WTC11 (cell line): ENCODE measurements around the gene PLIN3. TPM values are rescaled to one million over a fixed set of nuclear protein-coding genes. Genes with fewer than 3 reads are reported as not detected.

Experiments used
- ATAC-seq: fragments of 200-7000 bp; cut with Tn5 transposase; 2 replicates; pipeline ENCODE4 v1.10.0; 2021; ENCODE audit warnings: mild to moderate bottlenecking, moderate library complexity
- CTCF ChIA-PET: fragments of 300-600 bp; sonication (Branson Sonifier 250); formaldehyde crosslinking; loops from one replicate; lab custom pipeline; 2021; ENCODE audit warnings: antibody characterized with exemption; lab: Charles Lee
- POLR2A ChIA-PET: fragments of 350-600 bp; sonication (Branson Sonifier 250); formaldehyde crosslinking; loops from one replicate; lab custom pipeline; 2021; ENCODE audit warnings: antibody characterized with exemption; lab: Charles Lee
- DNase-seq: peaks from one replicate; pipeline ENCODE4 v3.0.0; 2021; ENCODE audit warnings: low spot score
- H3K27ac Mint-ChIP-seq: 2 replicates; pipeline ENCODE4 v1.8.0; 2021; ENCODE audit warnings: mixed read lengths
- H3K27me3 Mint-ChIP-seq: 2 replicates; pipeline ENCODE4 v1.8.0; 2021; ENCODE audit warnings: low read depth, mild to moderate bottlenecking, moderate library complexity, mixed read lengths
- H3K36me3 Mint-ChIP-seq: 2 replicates; pipeline ENCODE4 v1.8.0; 2021; ENCODE audit warnings: mixed read lengths
- H3K4me1 Mint-ChIP-seq: 2 replicates; pipeline ENCODE4 v1.8.0; 2022; ENCODE audit warnings: mixed read lengths
- H3K4me3 Mint-ChIP-seq: 2 replicates; pipeline ENCODE4 v1.8.0; 2021; ENCODE audit warnings: mild to moderate bottlenecking, moderate library complexity, mixed read lengths
- H3K9me3 Mint-ChIP-seq: 2 replicates; pipeline ENCODE4 v1.8.0; 2021; ENCODE audit warnings: mixed read lengths
- ATF1 ChIP-seq: sonication (generic); formaldehyde crosslinking; IDR thresholded peaks from 2 replicates; pipeline ENCODE4 v1.8.1; 2023; ENCODE audit warnings: mild to moderate bottlenecking, moderate library complexity, missing genetic modification reagents
- CREB1 ChIP-seq: sonication (generic); formaldehyde crosslinking; IDR thresholded peaks from 2 replicates; pipeline ENCODE4 v1.8.0; 2023; ENCODE audit warnings: mild to moderate bottlenecking, missing genetic modification reagents
- CREM ChIP-seq: sonication (generic); formaldehyde crosslinking; IDR thresholded peaks from 2 replicates; pipeline ENCODE4 v1.8.1; 2022; ENCODE audit warnings: mild to moderate bottlenecking, missing genetic modification reagents, moderate library complexity
- FOXP1 ChIP-seq: sonication (generic); formaldehyde crosslinking; IDR thresholded peaks from 2 replicates; pipeline ENCODE4 v1.8.0; 2022; ENCODE audit warnings: missing genetic modification reagents, mild to moderate bottlenecking, moderate library complexity, borderline replicate concordance
- NFATC4 ChIP-seq: fragments of 250-450 bp; sonication (Bioruptor Pico); IDR thresholded peaks from 2 replicates; pipeline ENCODE4 v1.9.0; 2021; ENCODE audit warnings: mild to moderate bottlenecking
- SMAD4 ChIP-seq: sonication (generic); formaldehyde crosslinking; IDR thresholded peaks from 2 replicates; pipeline ENCODE4 v1.8.0; 2022; ENCODE audit warnings: mild to moderate bottlenecking, missing genetic modification reagents
- TEAD1 ChIP-seq: sonication (generic); formaldehyde crosslinking; IDR thresholded peaks from 2 replicates; pipeline ENCODE4 v1.8.0; 2022; ENCODE audit warnings: mild to moderate bottlenecking, missing genetic modification reagents
- TP53 ChIP-seq: sonication (generic); formaldehyde crosslinking; IDR thresholded peaks from 2 replicates; pipeline ENCODE4 v1.8.1; 2023; ENCODE audit warnings: mild to moderate bottlenecking, missing genetic modification reagents
- ZNF121 ChIP-seq: sonication (generic); formaldehyde crosslinking; IDR thresholded peaks from 2 replicates; pipeline ENCODE4 v1.8.0; 2023; ENCODE audit warnings: missing genetic modification reagents
- total RNA-seq: library from RNA; stranded (reverse); gene quantifications from 3 replicates; pipeline ENCODE4 v1.2.3, GENCODE V29; 2021
- TF ChIP-seq, protein P1 (sequence below): fragments of 250-450 bp; sonication (Bioruptor Pico); IDR thresholded peaks from 2 replicates; pipeline ENCODE4 v1.9.0; 2021; ENCODE audit warnings: mild to moderate bottlenecking, borderline replicate concordance
- TF ChIP-seq, protein P2 (sequence below): sonication (generic); formaldehyde crosslinking; IDR thresholded peaks from 2 replicates; pipeline ENCODE4 v1.8.0; 2022; ENCODE audit warnings: mild to moderate bottlenecking, missing genetic modification reagents
- TF ChIP-seq, protein P3 (sequence below): fragments of 250-450 bp; sonication (Bioruptor Pico); IDR thresholded peaks from 2 replicates; pipeline ENCODE4 v2.1.2; 2022; ENCODE audit warnings: mild to moderate bottlenecking, moderate library complexity
- TF ChIP-seq, protein P4 (sequence below): sonication (generic); formaldehyde crosslinking; conservative IDR thresholded peaks from 2 replicates; pipeline ENCODE4 v1.8.1; 2023; ENCODE audit warnings: mild to moderate bottlenecking, low read depth, missing genetic modification reagents, moderate library complexity
- TF ChIP-seq, protein P5 (sequence below): fragments of 250-450 bp; sonication (Bioruptor Pico); conservative IDR thresholded peaks from 2 replicates; pipeline ENCODE4 v1.9.0; 2021; ENCODE audit warnings: mild to moderate bottlenecking
- TF ChIP-seq, protein P6 (sequence below): sonication (generic); formaldehyde crosslinking; conservative IDR thresholded peaks from 2 replicates; pipeline ENCODE4 v1.8.1; 2022; ENCODE audit warnings: mild to moderate bottlenecking, missing genetic modification reagents
- TF ChIP-seq, protein P7 (sequence below): sonication (generic); formaldehyde crosslinking; IDR thresholded peaks from 2 replicates; pipeline ENCODE4 v1.8.0; 2023; ENCODE audit warnings: missing genetic modification reagents

The PLIN3 gene
- total RNA-seq, 1 experiment from 2014 or later = 61.3 TPM

DNA sequence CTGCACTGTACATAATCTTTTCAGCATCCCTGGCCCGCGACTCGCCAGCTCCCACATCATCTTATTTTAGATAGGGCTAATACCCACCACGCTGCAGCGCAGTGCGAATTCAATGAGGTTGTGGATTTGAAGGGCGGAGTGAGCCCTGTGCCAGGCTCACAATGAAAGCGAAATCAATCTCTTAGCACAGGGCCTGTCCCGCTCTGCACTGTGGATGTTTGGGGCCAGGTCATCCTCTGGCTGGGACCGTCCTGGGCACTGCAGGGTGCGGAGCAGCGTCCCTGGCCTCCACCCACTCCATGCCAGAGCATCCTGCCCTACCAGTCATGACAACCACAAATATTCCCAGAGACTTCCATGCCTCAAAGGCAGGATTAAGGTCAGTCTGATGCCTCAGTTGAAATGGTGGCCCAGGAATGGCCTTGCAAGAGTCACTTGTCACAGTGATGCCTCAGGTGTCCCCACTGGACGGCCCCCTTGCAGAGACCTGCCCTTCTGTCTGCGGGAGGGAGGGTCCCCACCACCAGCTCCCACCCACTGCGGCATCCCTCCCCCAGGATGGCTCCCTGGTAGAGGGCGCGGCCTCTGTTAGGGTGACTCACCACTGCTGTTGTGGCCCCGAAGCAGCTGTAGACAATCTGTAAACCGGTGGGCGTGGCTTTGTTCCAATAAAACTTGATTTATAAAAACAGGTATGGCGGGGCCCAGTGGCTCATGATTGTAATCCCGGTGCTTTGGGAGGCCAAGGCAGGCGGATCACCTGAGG is 47.5 kb upstream of the PLIN3 start:
- Mint-ChIP-seq H3K27ac (no peak overlapping the region), H3K9me3 (no peaks in the 10 kb centered on the region), H3K36me3 (peaks cover 8% of the 10 kb centered on the region), H3K4me3 (no peak overlapping the region), H3K4me1 (peaks cover 17% of the 10 kb centered on the region), H3K27me3 (no peaks in the 10 kb centered on the region)
- ChIA-PET POLR2A (interaction anchor here (1.1 kb wide), 1 partner anchor 8 kb away, joined by 4 read pairs; no protein-coding TSS in a partner anchor), CTCF (interaction anchor here (4.7 kb wide), 1 partner anchor 104 kb away, joined by 55 read pairs; no protein-coding TSS in a partner anchor)
- no peak for ATAC-seq
- no peak for DNase-seq
- TF ChIP-seq TEAD1 (CRISPR knock-in tag) (no peak), CREB1 (CRISPR knock-in tag) (no peak), ATF1 (no peak), TP53 (no peak), ZNF121 (CRISPR knock-in tag) (no peak)
- TF ChIP-seq, protein P1, sequence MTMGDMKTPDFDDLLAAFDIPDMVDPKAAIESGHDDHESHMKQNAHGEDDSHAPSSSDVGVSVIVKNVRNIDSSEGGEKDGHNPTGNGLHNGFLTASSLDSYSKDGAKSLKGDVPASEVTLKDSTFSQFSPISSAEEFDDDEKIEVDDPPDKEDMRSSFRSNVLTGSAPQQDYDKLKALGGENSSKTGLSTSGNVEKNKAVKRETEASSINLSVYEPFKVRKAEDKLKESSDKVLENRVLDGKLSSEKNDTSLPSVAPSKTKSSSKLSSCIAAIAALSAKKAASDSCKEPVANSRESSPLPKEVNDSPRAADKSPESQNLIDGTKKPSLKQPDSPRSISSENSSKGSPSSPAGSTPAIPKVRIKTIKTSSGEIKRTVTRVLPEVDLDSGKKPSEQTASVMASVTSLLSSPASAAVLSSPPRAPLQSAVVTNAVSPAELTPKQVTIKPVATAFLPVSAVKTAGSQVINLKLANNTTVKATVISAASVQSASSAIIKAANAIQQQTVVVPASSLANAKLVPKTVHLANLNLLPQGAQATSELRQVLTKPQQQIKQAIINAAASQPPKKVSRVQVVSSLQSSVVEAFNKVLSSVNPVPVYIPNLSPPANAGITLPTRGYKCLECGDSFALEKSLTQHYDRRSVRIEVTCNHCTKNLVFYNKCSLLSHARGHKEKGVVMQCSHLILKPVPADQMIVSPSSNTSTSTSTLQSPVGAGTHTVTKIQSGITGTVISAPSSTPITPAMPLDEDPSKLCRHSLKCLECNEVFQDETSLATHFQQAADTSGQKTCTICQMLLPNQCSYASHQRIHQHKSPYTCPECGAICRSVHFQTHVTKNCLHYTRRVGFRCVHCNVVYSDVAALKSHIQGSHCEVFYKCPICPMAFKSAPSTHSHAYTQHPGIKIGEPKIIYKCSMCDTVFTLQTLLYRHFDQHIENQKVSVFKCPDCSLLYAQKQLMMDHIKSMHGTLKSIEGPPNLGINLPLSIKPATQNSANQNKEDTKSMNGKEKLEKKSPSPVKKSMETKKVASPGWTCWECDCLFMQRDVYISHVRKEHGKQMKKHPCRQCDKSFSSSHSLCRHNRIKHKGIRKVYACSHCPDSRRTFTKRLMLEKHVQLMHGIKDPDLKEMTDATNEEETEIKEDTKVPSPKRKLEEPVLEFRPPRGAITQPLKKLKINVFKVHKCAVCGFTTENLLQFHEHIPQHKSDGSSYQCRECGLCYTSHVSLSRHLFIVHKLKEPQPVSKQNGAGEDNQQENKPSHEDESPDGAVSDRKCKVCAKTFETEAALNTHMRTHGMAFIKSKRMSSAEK = no peak
- TF ChIP-seq, protein P2, sequence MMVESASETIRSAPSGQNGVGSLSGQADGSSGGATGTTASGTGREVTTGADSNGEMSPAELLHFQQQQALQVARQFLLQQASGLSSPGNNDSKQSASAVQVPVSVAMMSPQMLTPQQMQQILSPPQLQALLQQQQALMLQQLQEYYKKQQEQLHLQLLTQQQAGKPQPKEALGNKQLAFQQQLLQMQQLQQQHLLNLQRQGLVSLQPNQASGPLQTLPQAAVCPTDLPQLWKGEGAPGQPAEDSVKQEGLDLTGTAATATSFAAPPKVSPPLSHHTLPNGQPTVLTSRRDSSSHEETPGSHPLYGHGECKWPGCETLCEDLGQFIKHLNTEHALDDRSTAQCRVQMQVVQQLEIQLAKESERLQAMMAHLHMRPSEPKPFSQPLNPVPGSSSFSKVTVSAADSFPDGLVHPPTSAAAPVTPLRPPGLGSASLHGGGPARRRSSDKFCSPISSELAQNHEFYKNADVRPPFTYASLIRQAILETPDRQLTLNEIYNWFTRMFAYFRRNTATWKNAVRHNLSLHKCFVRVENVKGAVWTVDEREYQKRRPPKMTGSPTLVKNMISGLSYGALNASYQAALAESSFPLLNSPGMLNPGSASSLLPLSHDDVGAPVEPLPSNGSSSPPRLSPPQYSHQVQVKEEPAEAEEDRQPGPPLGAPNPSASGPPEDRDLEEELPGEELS (CRISPR knock-in tag) = no peak

DNA sequence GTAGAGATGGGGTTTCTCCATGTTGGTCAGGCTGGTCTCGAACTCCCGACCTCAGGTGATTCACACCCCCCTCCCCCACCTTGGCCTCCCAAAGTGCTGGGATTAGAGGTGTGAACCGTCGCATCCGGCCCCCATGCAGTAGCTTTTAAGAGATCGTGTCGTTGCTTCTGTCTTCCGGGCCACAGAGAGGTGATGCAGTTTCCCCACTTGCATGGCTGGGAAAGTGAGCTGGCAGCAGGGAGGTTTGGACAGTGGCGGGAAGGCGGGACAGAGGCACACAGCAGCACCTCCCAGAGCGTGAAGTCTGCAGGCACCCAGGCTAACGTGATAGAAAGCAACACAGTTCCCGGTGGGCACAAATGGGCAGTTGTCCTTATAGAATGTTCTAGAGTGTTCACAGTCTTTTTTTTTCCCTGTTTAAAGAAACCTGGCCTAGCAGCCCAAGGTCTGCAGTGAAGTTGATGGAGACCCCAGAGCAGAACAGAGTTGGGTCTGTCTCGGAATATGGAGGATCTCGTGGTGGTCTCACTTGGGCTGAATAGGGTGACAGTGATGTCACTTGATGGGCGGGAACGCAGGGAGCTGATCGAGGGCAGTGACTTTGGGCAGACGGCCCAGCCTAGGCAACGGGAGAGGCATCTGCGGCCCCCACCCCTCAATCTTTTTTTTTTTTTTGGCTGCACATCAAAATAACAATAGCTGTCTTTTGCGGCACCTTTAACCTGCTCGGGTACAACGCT is 46.7 kb upstream of the PLIN3 start:
- POLR2A ChIA-PET = interaction anchor here (0.7 to 1.1 kb wide), 2 partner anchors 9 to 42 kb away, joined by 4 read pairs; no protein-coding TSS in a partner anchor
- CTCF ChIA-PET = interaction anchor here (4.7 kb wide), 1 partner anchor 103 kb away, joined by 55 read pairs; no protein-coding TSS in a partner anchor
- Mint-ChIP-seq H3K9me3 (no peaks in the 10 kb centered on the region), H3K27me3 (no peaks in the 10 kb centered on the region), H3K4me1 (peaks cover 17% of the 10 kb centered on the region), H3K27ac (peak overlapping the region; percentile 72), H3K4me3 (no peak overlapping the region), H3K36me3 (peaks cover 8% of the 10 kb centered on the region)
- DNase-seq (no peak), ATAC-seq (no peak)
- TF ChIP-seq CREM (CRISPR knock-in tag) (no peak), TEAD1 (CRISPR knock-in tag) (no peak), SMAD4 (no peak), TP53 (no peak), FOXP1 (no peak), NFATC4 (CRISPR knock-in tag) (no peak)
- TF ChIP-seq, protein P3, sequence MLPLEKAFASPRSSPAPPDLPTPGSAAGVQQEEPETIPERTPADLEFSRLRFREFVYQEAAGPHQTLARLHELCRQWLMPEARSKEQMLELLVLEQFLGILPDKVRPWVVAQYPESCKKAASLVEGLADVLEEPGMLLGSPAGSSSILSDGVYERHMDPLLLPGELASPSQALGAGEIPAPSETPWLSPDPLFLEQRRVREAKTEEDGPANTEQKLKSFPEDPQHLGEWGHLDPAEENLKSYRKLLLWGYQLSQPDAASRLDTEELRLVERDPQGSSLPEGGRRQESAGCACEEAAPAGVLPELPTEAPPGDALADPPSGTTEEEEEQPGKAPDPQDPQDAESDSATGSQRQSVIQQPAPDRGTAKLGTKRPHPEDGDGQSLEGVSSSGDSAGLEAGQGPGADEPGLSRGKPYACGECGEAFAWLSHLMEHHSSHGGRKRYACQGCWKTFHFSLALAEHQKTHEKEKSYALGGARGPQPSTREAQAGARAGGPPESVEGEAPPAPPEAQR (CRISPR knock-in tag) = no peak
- TF ChIP-seq, protein P4, sequence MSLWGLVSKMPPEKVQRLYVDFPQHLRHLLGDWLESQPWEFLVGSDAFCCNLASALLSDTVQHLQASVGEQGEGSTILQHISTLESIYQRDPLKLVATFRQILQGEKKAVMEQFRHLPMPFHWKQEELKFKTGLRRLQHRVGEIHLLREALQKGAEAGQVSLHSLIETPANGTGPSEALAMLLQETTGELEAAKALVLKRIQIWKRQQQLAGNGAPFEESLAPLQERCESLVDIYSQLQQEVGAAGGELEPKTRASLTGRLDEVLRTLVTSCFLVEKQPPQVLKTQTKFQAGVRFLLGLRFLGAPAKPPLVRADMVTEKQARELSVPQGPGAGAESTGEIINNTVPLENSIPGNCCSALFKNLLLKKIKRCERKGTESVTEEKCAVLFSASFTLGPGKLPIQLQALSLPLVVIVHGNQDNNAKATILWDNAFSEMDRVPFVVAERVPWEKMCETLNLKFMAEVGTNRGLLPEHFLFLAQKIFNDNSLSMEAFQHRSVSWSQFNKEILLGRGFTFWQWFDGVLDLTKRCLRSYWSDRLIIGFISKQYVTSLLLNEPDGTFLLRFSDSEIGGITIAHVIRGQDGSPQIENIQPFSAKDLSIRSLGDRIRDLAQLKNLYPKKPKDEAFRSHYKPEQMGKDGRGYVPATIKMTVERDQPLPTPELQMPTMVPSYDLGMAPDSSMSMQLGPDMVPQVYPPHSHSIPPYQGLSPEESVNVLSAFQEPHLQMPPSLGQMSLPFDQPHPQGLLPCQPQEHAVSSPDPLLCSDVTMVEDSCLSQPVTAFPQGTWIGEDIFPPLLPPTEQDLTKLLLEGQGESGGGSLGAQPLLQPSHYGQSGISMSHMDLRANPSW (CRISPR knock-in tag) = no peak
- TF ChIP-seq, protein P5, sequence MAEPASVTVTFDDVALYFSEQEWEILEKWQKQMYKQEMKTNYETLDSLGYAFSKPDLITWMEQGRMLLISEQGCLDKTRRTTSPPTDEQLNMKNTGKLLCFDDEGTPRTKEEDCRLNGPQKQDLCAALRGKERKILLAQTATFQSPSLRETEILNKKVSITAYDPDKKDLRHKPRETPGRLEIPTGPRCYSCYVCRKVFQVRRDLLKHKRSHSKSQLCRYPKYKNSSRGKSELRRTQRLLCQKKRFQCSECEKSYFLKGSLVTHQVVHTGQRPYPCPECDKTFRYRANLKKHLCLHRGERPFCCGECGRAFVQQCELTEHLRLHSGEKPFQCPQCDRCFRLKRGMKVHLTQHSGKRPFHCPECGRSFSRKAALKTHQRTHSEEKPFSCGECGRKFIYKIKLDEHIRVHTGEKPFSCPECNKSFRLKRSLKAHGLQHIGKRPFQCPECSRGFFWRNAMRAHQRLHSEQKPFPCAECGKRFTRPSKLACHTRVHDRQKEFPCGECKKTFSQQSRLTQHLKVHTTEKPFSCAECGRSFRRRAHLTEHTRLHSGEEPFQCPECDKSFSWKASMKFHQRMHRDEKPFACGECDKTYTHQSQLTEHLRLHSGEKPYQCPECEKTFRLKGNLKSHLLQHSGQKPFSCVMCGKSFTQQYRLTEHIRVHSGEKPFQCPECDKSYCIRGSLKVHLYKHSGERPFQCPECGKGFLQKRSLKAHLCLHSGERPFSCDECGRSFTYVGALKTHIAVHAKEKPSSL (CRISPR knock-in tag) = no peak
- TF ChIP-seq, protein P6, sequence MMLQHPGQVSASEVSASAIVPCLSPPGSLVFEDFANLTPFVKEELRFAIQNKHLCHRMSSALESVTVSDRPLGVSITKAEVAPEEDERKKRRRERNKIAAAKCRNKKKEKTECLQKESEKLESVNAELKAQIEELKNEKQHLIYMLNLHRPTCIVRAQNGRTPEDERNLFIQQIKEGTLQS (CRISPR knock-in tag) = no peak
- TF ChIP-seq, protein P7, sequence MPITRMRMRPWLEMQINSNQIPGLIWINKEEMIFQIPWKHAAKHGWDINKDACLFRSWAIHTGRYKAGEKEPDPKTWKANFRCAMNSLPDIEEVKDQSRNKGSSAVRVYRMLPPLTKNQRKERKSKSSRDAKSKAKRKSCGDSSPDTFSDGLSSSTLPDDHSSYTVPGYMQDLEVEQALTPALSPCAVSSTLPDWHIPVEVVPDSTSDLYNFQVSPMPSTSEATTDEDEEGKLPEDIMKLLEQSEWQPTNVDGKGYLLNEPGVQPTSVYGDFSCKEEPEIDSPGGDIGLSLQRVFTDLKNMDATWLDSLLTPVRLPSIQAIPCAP (CRISPR knock-in tag) = no peak
